ENCODE measurements around the gene OR4S1.
"Not testable (repeated sequence)": the region's sequence is repeated elsewhere in the genome, so short reads cannot be mapped to it uniquely, and the experiment has no call there.

Gene OR4S1

GRCh38 chr11:48341466-48341865, 35.4 kb downstream of the OR4S1 start:
- DNase-seq (ENCODE audit: low read depth) = no peak
- no peak for TF ChIP-seq CTCF (IDR thresholded peaks at IDR 0.05; ENCODE audit: insufficient read depth, low read depth, low read length, missing control alignments)
- no peak overlapping the region for H3K4me3 ChIP-seq (ENCODE audit: low read length)

- not testable (repeated sequence) for H3K4me3 ChIP-seq (ENCODE audit: low read length); DNase-seq (ENCODE audit: low read depth)
Measured at GRCh38 chr11:48342505-48342904, 36.5 kb downstream of the OR4S1 start.

GRCh38 chr11:48346286-48346685, 40.3 kb downstream of the OR4S1 start:
- DNase-seq (ENCODE audit: low read depth); H3K4me3 ChIP-seq (ENCODE audit: low read length): not testable (repeated sequence)

- no peak overlapping the region for H3K4me3 ChIP-seq (ENCODE audit: low read length)
- TF ChIP-seq CTCF (IDR thresholded peaks at IDR 0.05; ENCODE audit: insufficient read depth, low read depth, low read length, missing control alignments) = no peak
- DNase-seq (ENCODE audit: low read depth) = no peak
Measured at GRCh38 chr11:48354013-48354412, 48.0 kb downstream of the OR4S1 start.

GRCh38 chr11:48354677-48355076, 48.7 kb downstream of the OR4S1 start:
- DNase-seq (ENCODE audit: low read depth) = no peak
- no peak for TF ChIP-seq CTCF (IDR thresholded peaks at IDR 0.05; ENCODE audit: insufficient read depth, low read depth, low read length, missing control alignments)
- H3K4me3 ChIP-seq (ENCODE audit: low read length) = no peak overlapping the region

Measured in epithelial cell of esophagus (primary cell).